Kidney (tissue), 14 donors: ENCODE measurements around the gene PUM1. TPM values are rescaled to one million over a fixed set of nuclear protein-coding genes. Genes with fewer than 3 reads are reported as not detected.
A peak's percentile ranks its signal among the peaks of the same experiment; 100 is the strongest.
"Not testable (repeated sequence)": the region's sequence is repeated elsewhere in the genome, so short reads cannot be mapped to it uniquely, and the experiment has no call there.

ENCODE experiments used
- DNase-seq, 5 donors: peaks; one replicate each; pipeline ENCODE4 v3.0.0-alpha.2; 2013 to 2020
- FAIRE-seq: peaks from 2 replicates; lab custom pipeline; 2012; peaks lifted over from hg19 to GRCh38; lab: Jason Lieb, UNC
- H3K27ac ChIP-seq, 2 donors: one replicate each; pipeline ENCODE4 v1.7.0; 2013; ENCODE audit warnings: low read depth in 2 of 2, low read length in 2 of 2, inconsistent platforms in 1 of 2
- H3K27me3 ChIP-seq: one replicate; pipeline ENCODE4 v1.7.1; 2013; ENCODE audit warnings: low read length, inconsistent platforms; ENCODE audit not compliant: control insufficient read depth, insufficient read depth
- H3K36me3 ChIP-seq, 3 donors: one replicate each; pipeline versions ENCODE4 v1.7.0 to v1.7.1; 2013; ENCODE audit warnings: low read length in 3 of 3, control low read depth in 1 of 3, inconsistent platforms in 1 of 3; ENCODE audit not compliant: insufficient read depth in 3 of 3, control insufficient read depth in 2 of 3
- H3K4me1 ChIP-seq, 3 donors: one replicate each; pipeline versions ENCODE4 v1.7.0 to v1.7.1; 2013; ENCODE audit warnings: low read length in 3 of 3, inconsistent platforms in 1 of 3, low read depth in 1 of 3; ENCODE audit not compliant: control insufficient read depth in 2 of 3, insufficient read depth in 2 of 3
- H3K4me3 ChIP-seq, 3 donors: one replicate each; pipeline versions ENCODE4 v1.7.0 to v1.8.1; 2013; ENCODE audit warnings: low read length in 3 of 3, control low read depth in 1 of 3, inconsistent platforms in 1 of 3
- H3K9ac ChIP-seq, 3 donors: one replicate each; pipeline versions ENCODE4 v1.7.0 to v1.7.1; 2013; ENCODE audit warnings: low read length in 3 of 3, control low read depth in 1 of 3, inconsistent platforms in 1 of 3
- H3K9me3 ChIP-seq, 3 donors: one replicate each; pipeline versions ENCODE4 v1.7.0 to v1.7.1; 2013; ENCODE audit warnings: low read length in 3 of 3, control low read depth in 1 of 3, inconsistent platforms in 1 of 3; ENCODE audit not compliant: control insufficient read depth in 2 of 3, insufficient read depth in 1 of 3
- CTCF ChIP-seq: IDR thresholded peaks from 3 replicates; pipeline ENCODE4 v1.5.1; 2012; ENCODE audit warnings: mild to moderate bottlenecking, moderate library complexity, borderline replicate concordance; ENCODE audit not compliant: insufficient read depth; ENCODE audit errors: extremely low read depth
- intact Hi-C: fragments of 100-400 bp; cut with DNase I; formaldehyde crosslinking; loops from one replicate; pipeline ENCODE4 v1.11.1; 2022
- polyA plus RNA-seq: library from polyadenylated mRNA; stranded (reverse); fragments of 350-450 nt; fragmentation: Illumina TruSeq; extraction: RNeasy Lipid Tissue Mini Kit (QIAGEN cat#74804); gene quantifications from one replicate; pipeline ENCODE4 v1.2.3, GENCODE V29; 2014; ENCODE audit warnings: low read depth, low replicate concordance; ENCODE audit not compliant: insufficient read depth
- total RNA-seq: library from RNA; stranded (reverse); fragmentation: NEBNext Ultra II Directional; extraction: Animal tissue kit (Norgen Biotek cat#: 25700); gene quantifications from one replicate; pipeline ENCODE4 v1.2.1, GENCODE V29; 2021
- donor health status: control.
- donor health status: control.
- donor health status: control.
- donor health status: control.
- donor health status: control.
- donor health status: DM: yes; HTN: yes; CAD: no.
- donor health status: Normal renal cell carcinoma (clear cell type).

Gene PUM1
- total and polyA plus RNA-seq, 2 donors from 2014 or later = 19.1 to 150 TPM

DNA sequence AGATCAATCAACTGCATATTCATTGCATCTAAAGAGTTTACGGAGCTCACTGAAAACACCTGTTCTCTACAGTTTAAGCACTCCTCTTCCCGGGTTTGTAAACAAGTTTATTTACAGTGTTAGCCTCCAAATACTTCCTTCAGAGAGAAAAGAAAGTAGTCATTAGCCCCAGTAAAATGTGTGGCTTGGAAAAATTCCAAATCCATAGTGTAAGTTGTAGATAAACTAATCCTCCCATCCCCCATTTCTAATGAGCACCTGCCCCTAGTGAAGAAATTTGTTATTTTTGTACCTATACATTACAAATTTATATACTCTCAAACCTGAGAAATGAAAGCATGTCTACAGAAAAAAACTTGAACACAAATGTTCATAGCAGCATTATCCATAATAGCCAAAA, 21.9 kb downstream of the PUM1 start:
- TF ChIP-seq CTCF = no peak
- H3K36me3 ChIP-seq = peaks cover 0 to 8% (median 2%) of the 10 kb centered on the region in 3 donors

GRCh38 chr1:31042656-31043055, 22.9 kb downstream of the PUM1 start:
- FAIRE-seq = no peak
- no peak for TF ChIP-seq CTCF
- no peaks in the 10 kb centered on the region for H3K9me3 ChIP-seq
- no peak overlapping the region for H3K4me3 ChIP-seq
- H3K27ac ChIP-seq = no peak overlapping the region
- no peaks in the 10 kb centered on the region for H3K27me3 ChIP-seq
- no peak for DNase-seq
- intact Hi-C loops = no loop called here
- peaks cover 0 to 3% (median 0%) of the 10 kb centered on the region in 3 donors for H3K4me1 ChIP-seq
- peaks cover 0 to 8% (median 2%) of the 10 kb centered on the region in 3 donors for H3K36me3 ChIP-seq
- no peak overlapping the region for H3K9ac ChIP-seq

More for the DNA sequence above, 21.9 kb downstream of the PUM1 start:
- no peak for FAIRE-seq
- Histone ChIP-seq H3K4me1 (peaks cover 0 to 3% (median 0%) of the 10 kb centered on the region in 3 donors), H3K27me3 (no peaks in the 10 kb centered on the region), H3K27ac (no peak overlapping the region), H3K4me3 (no peak overlapping the region), H3K9ac (no peak overlapping the region), H3K9me3 (no peaks in the 10 kb centered on the region)
- intact Hi-C loops = no loop called here
- no peak for DNase-seq

- DNase-seq = no peak
- Histone ChIP-seq H3K27me3 (no peaks in the 10 kb centered on the region), H3K4me3 (no peak overlapping the region), H3K9me3 (no peaks in the 10 kb centered on the region), H3K27ac (no peak overlapping the region), H3K36me3 (peaks cover 0 to 8% (median 2%) of the 10 kb centered on the region in 3 donors), H3K4me1 (peaks cover 0 to 5% (median 3%) of the 10 kb centered on the region in 3 donors), H3K9ac (no peak overlapping the region)
- intact Hi-C loops = no loop called here
- TF ChIP-seq CTCF = no peak
- no peak for FAIRE-seq
These were observed 24.0 kb downstream of the PUM1 start for GRCh38 chr1:31041529-31041928.

GRCh38 chr1:31040038-31040437, 25.5 kb downstream of the PUM1 start:
- no peak for TF ChIP-seq CTCF
- H3K27me3 ChIP-seq = no peaks in the 10 kb centered on the region
- H3K36me3 ChIP-seq = peaks cover 0 to 8% (median 2%) of the 10 kb centered on the region in 3 donors
- DNase-seq = no peak
- H3K9me3 ChIP-seq = no peaks in the 10 kb centered on the region
- FAIRE-seq = no peak
- no peak overlapping the region for H3K27ac ChIP-seq
- H3K4me1 ChIP-seq = peaks cover 0 to 5% (median 3%) of the 10 kb centered on the region in 3 donors
- H3K9ac ChIP-seq = no peak overlapping the region
- intact Hi-C loops = no loop called here
- H3K4me3 ChIP-seq = no peak overlapping the region

GRCh38 chr1:31038935-31039334, 26.6 kb downstream of the PUM1 start:
- FAIRE-seq, H3K36me3 ChIP-seq, H3K27me3 ChIP-seq, H3K4me1 ChIP-seq, H3K4me3 ChIP-seq, intact Hi-C loops, H3K27ac ChIP-seq, H3K9ac ChIP-seq, H3K9me3 ChIP-seq: not testable (repeated sequence)
- peak in 1 of 5 donors; percentile 15 for DNase-seq
